HepG2 (cell line): ENCODE measurements around the gene PKD2L1. TPM values are rescaled to one million over a fixed set of nuclear protein-coding genes. Genes with fewer than 3 reads are reported as not detected.

Experiments used
- FOXO4 ChIP-seq: sonication (generic); formaldehyde crosslinking; conservative IDR thresholded peaks from 2 replicates; pipeline ENCODE4 v1.8.1; 2023; ENCODE audit warnings: missing genetic modification reagents
- HOXA7 ChIP-seq: sonication (generic); formaldehyde crosslinking; IDR thresholded peaks from 2 replicates; pipeline ENCODE4 v1.8.1; 2022; ENCODE audit warnings: mild to moderate bottlenecking, missing genetic modification reagents, moderate library complexity
- KDM6A ChIP-seq: IDR thresholded peaks from 2 replicates; pipeline ENCODE4 v1.6.1; 2016; ENCODE audit warnings: low read depth
- LBX2 ChIP-seq: sonication (generic); formaldehyde crosslinking; IDR thresholded peaks from 2 replicates; pipeline ENCODE4 v1.5.0; 2020; ENCODE audit warnings: missing genetic modification reagents, mild to moderate bottlenecking, borderline replicate concordance
- MIXL1 ChIP-seq: IDR thresholded peaks from 2 replicates; pipeline ENCODE4 v1.6.1; 2016
- NR2F6 ChIP-seq, 2 experiments: IDR thresholded peaks; 2 replicates each; pipeline ENCODE4 v1.6.1; 2016; ENCODE audit warnings: antibody characterized with exemption in 1 of 2, mild to moderate bottlenecking in 1 of 2
- RBFOX2 ChIP-seq: fragments of 200-400 bp; formaldehyde crosslinking; IDR thresholded peaks from 2 replicates; pipeline ENCODE4 v1.6.1; 2017; ENCODE audit warnings: low read depth, mild to moderate bottlenecking, low read length
- SNAI1 ChIP-seq: sonication (generic); formaldehyde crosslinking; IDR thresholded peaks from 2 replicates; pipeline ENCODE4 v1.5.0; 2020; ENCODE audit warnings: mild to moderate bottlenecking, missing genetic modification reagents, borderline replicate concordance
- SP1 ChIP-seq, 2 experiments: fragments of 450-650 bp in 1 of 2; sonication (generic) in 1 of 2; formaldehyde crosslinking in 1 of 2; IDR thresholded peaks; 2 replicates each; pipeline versions ENCODE4 v1.4.0 to v1.6.1; 2016 to 2020; ENCODE audit warnings: missing genetic modification reagents in 1 of 2
- ZBTB20 ChIP-seq: sonication (generic); formaldehyde crosslinking; IDR thresholded peaks from 2 replicates; pipeline ENCODE4 v1.8.1; 2023; ENCODE audit warnings: missing genetic modification reagents, low read depth, mild to moderate bottlenecking, borderline replicate concordance
- ZNF318 ChIP-seq: sonication (generic); formaldehyde crosslinking; IDR thresholded peaks from 2 replicates; pipeline ENCODE4 v1.4.0; 2020; ENCODE audit warnings: mild to moderate bottlenecking, missing genetic modification reagents
- ZNF501 ChIP-seq: sonication (generic); formaldehyde crosslinking; IDR thresholded peaks from 2 replicates; pipeline ENCODE4 v1.5.1; 2020; ENCODE audit warnings: mild to moderate bottlenecking, moderate library complexity, missing genetic modification reagents
- polyA plus RNA-seq, 8 experiments: library from polyadenylated mRNA; depleted of rRNA in 3 of 8; stranded (reverse) in 7 of 8; unstranded in 1 of 8; fragments of >200 nt; fragmentation: Illumina TruSeq in 4 of 8; extraction: Trizol in 4 of 8; gene quantifications; 2 replicates each; pipeline versions ENCODE4 v1.2.1 to v1.2.3, GENCODE V29; 2011 to 2016; ENCODE audit warnings: low read depth in 4 of 8, missing spikeins in 1 of 8, mixed read lengths in 1 of 8; ENCODE audit not compliant: insufficient read depth in 1 of 8
- total RNA-seq, 5 experiments: library from RNA; depleted of rRNA; stranded (reverse); fragments of >200 nt; fragmentation: Illumina TruSeq; extraction: Trizol; gene quantifications; 2 replicates each; pipeline ENCODE4 v1.2.3, GENCODE V29; 2016; ENCODE audit warnings: low read depth in 1 of 5

Gene PKD2L1
- total and polyA plus RNA-seq, 2 of the 13 experiments (the other 11 are each of a cell fraction or from before 2014, with no cell fraction given): 0.07 to 0.15 TPM

- no peak for TF ChIP-seq ZNF318 (CRISPR knock-in tag)
- TF ChIP-seq NR2F6 (IDR thresholded peaks at IDR 0.05): peak; percentile 51; the same call in 1 of the 2 replicates
- peak; percentile 41 for TF ChIP-seq NR2F6 (CRISPR knock-in tag; IDR thresholded peaks at IDR 0.05)
- TF ChIP-seq ZNF501 (CRISPR knock-in tag): peak; percentile 92
- 0 out of 2 replicates have a peak, but pooled peaks have one; percentile 30 for TF ChIP-seq KDM6A (CRISPR knock-in tag)
- peak; percentile 39; the same call in 1 of the 2 replicates for TF ChIP-seq SNAI1 (CRISPR knock-in tag)
- no peak for TF ChIP-seq SP1 (IDR thresholded peaks at IDR 0.05)
- TF ChIP-seq SP1 (CRISPR knock-in tag; IDR thresholded peaks at IDR 0.05): peak; percentile 32; the same call in 1 of the 2 replicates
- TF ChIP-seq LBX2: no peak
- TF ChIP-seq ZBTB20: peak; percentile 27; the same call in 1 of the 2 replicates
- peak; percentile 91 for TF ChIP-seq RBFOX2
- TF ChIP-seq HOXA7 (CRISPR knock-in tag): no peak
- 0 out of 2 replicates have a peak, but pooled peaks have one; percentile 76 for TF ChIP-seq FOXO4 (CRISPR knock-in tag)
- peak; percentile 59; the same call in 1 of the 2 replicates for TF ChIP-seq MIXL1 (CRISPR knock-in tag)
Observed at GRCh38 chr10:100373298-100374199, 43.5 kb upstream of the PKD2L1 start (continued).
